Measurements from ENCODE around the gene SUGCT.

- no peak for TF ChIP-seq RNF219 (CRISPR knock-in tag; IDR thresholded peaks at IDR 0.05)
- no peak for TF ChIP-seq MAFK (IDR thresholded peaks at IDR 0.05; ENCODE audit: low read length)
- TF ChIP-seq FIP1L1 (IDR thresholded peaks at IDR 0.05; ENCODE audit: low read depth, low read length, poor library complexity, severe bottlenecking), result no peak
- TF ChIP-seq, protein P1, sequence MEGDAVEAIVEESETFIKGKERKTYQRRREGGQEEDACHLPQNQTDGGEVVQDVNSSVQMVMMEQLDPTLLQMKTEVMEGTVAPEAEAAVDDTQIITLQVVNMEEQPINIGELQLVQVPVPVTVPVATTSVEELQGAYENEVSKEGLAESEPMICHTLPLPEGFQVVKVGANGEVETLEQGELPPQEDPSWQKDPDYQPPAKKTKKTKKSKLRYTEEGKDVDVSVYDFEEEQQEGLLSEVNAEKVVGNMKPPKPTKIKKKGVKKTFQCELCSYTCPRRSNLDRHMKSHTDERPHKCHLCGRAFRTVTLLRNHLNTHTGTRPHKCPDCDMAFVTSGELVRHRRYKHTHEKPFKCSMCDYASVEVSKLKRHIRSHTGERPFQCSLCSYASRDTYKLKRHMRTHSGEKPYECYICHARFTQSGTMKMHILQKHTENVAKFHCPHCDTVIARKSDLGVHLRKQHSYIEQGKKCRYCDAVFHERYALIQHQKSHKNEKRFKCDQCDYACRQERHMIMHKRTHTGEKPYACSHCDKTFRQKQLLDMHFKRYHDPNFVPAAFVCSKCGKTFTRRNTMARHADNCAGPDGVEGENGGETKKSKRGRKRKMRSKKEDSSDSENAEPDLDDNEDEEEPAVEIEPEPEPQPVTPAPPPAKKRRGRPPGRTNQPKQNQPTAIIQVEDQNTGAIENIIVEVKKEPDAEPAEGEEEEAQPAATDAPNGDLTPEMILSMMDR (IDR thresholded peaks at IDR 0.05 in 2 of 3, conservative IDR thresholded peaks at IDR 0.05 in 1 of 3; ENCODE audit: insufficient read depth in 2 of 3, low read depth in 1 of 3, low read length in 3 of 3), result no peak
- TF ChIP-seq POLR2A (conservative IDR thresholded peaks at IDR 0.05), result no peak
- no peak for TF ChIP-seq ZSCAN29 (IDR thresholded peaks at IDR 0.05)
- TF ChIP-seq ELF4 (CRISPR knock-in tag; IDR thresholded peaks at IDR 0.05), result no peak
- TF ChIP-seq ATF3 (IDR thresholded peaks at IDR 0.05), result no peak
- no peak for TF ChIP-seq ATF3 (CRISPR knock-in tag; conservative IDR thresholded peaks at IDR 0.05)
These were observed 258.9 kb downstream of the SUGCT start for GRCh38 chr7:40393660-40394059.

Data from K562 (cell line).